Psoas muscle (tissue), 8 donors: ENCODE results near the gene SLC49A4. TPM values are rescaled to one million over a fixed set of nuclear protein-coding genes. Genes with fewer than 3 reads are reported as not detected.

Experiments
- ATAC-seq, 4 donors: fragments of 200-7000 bp; cut with Tn5 transposase; one replicate each; pipeline ENCODE4 v1.9.1; 2020; ENCODE audit warnings: moderate library complexity in 3 of 4, mild to moderate bottlenecking in 2 of 4
- DNase-seq, 2 donors: peaks; one replicate each; pipeline ENCODE4 v3.0.0-alpha.2; 2020
- H3K27ac ChIP-seq: fragments of 200-600 bp; one replicate; pipeline ENCODE4 v1.8.0; 2022
- H3K27me3 ChIP-seq, 3 donors: fragments of 200-600 bp in 1 of 3; one replicate each; pipeline versions ENCODE4 v1.6.1 to v1.8.0; 2013 to 2022; ENCODE audit warnings: low read length in 2 of 3, mild to moderate bottlenecking in 2 of 3, moderate library complexity in 1 of 3; ENCODE audit not compliant: insufficient read depth in 3 of 3
- H3K36me3 ChIP-seq, 2 donors: fragments of 200-600 bp in 1 of 2; one replicate each; pipeline versions ENCODE4 v1.6.1 to v1.8.0; 2013 to 2022; ENCODE audit warnings: low read depth in 1 of 2, mild to moderate bottlenecking in 1 of 2, moderate library complexity in 1 of 2; ENCODE audit not compliant: insufficient read depth in 1 of 2
- H3K4me1 ChIP-seq: fragments of 200-600 bp; one replicate; pipeline ENCODE4 v1.8.0; 2022
- H3K4me3 ChIP-seq: fragments of 200-600 bp; one replicate; pipeline ENCODE4 v1.8.0; 2022; ENCODE audit warnings: mild to moderate bottlenecking
- H3K9me3 ChIP-seq: fragments of 200-600 bp; one replicate; pipeline ENCODE4 v1.8.0; 2022
- CTCF ChIP-seq: fragments of 200-600 bp; IDR thresholded peaks from one replicate; pipeline ENCODE4 v1.8.0; 2022; ENCODE audit warnings: antibody characterized with exemption
- WGBS, 3 donors: extraction: QIAGEN DNeasy Blood & Tissue Kit; methylation state at CpG; one replicate each; pipeline versions ENCODE4 v1.1.6 to v1.1.7; 2013; 5-methylcytosine and 5-hydroxymethylcytosine counted together
- intact Hi-C, 2 donors: fragments of 100-400 bp; cut with DNase I; formaldehyde crosslinking; loops; one replicate each; pipeline versions ENCODE4 v1.11.0 to v1.14.2; 2022
- polyA plus RNA-seq, 3 donors: library from polyadenylated mRNA; stranded (reverse); fragments of 200-250 nt; gene quantifications; one replicate each; pipeline ENCODE4 v1.2.3, GENCODE V29; 2013
- total RNA-seq, 4 donors: library from RNA; stranded (reverse); fragmentation: NEBNext Ultra II Directional in 2 of 4; extraction: Animal tissue kit (Norgen Biotek cat#: 25700) in 2 of 4; gene quantifications; one replicate each; pipeline versions ENCODE4 v1.2.1 to v1.2.4, GENCODE V29; 2021 to 2023
- donor health status: healthy with polysubstance abuse.
- donor health status: DM: no; HTN: no; CAD: no; lungs with moderate emphysema.
- donor health status: Bipolar disorder and iron deficiency.
- donor health status: healthy.
- donor health status: DM: yes; HTN: yes; CAD: no.
- donor health status: DM: no; HTN: no; CAD: no.
- donor health status: DM: no; HTN: no; CAD: no.
- donor health status: DM: yes; HTN: yes; CAD: no.

Gene SLC49A4
- total and polyA plus RNA-seq, 7 donors = 12.5 to 44.2 (median 21.8) TPM

- Histone ChIP-seq H3K4me3 (no peak overlapping the region), H3K27ac (peak overlapping the region; percentile 84), H3K9me3 (no peaks in the 10 kb centered on the region), H3K36me3 (peaks cover 2 to 16% of the 10 kb centered on the region in 2 donors), H3K4me1 (peaks cover 49% of the 10 kb centered on the region), H3K27me3 (no peaks in the 10 kb centered on the region)
- 89 to 90% (median 89%) methylated on average over 3 of the region's 3 CpGs for WGBS, 3 donors
- no peak for TF ChIP-seq CTCF
- intact Hi-C loops = no loop called here
- DNase-seq (no peak), ATAC-seq (no peak)
These were observed 20.8 kb upstream of the SLC49A4 start for GRCh38 chr3:122773944-122774509.

- DNase-seq = no peak
- Histone ChIP-seq H3K4me3 (no peak overlapping the region), H3K4me1 (peaks cover 49% of the 10 kb centered on the region), H3K36me3 (peaks cover 2 to 16% of the 10 kb centered on the region in 2 donors), H3K27ac (peak overlapping the region; percentile 84), H3K27me3 (no peaks in the 10 kb centered on the region), H3K9me3 (no peaks in the 10 kb centered on the region)
- TF ChIP-seq CTCF = no peak
- peak; percentile 79 to 93 (median 80) for ATAC-seq
- intact Hi-C loops = no loop called here
- 83 to 97% (median 95%) methylated on average over 3 of the region's 3 CpGs for WGBS, 3 donors
These were observed 20.3 kb upstream of the SLC49A4 start for GRCh38 chr3:122774564-122774963.

- Histone ChIP-seq H3K27ac (peak overlapping the region; percentile 84), H3K9me3 (no peaks in the 10 kb centered on the region), H3K36me3 (peaks cover 2 to 6% of the 10 kb centered on the region in 2 donors), H3K27me3 (no peaks in the 10 kb centered on the region), H3K4me1 (peaks cover 33% of the 10 kb centered on the region), H3K4me3 (peak overlapping the region; percentile 42)
- ATAC-seq = peak; percentile 66 to 85 (median 80)
- no peak for TF ChIP-seq CTCF
- intact Hi-C loops = no loop called here
- 21 to 35% (median 22%) methylated on average over 5 of the region's 5 CpGs for WGBS, 3 donors
- no peak for DNase-seq
These were observed 18.0 kb upstream of the SLC49A4 start for GRCh38 chr3:122776675-122777468.

GRCh38 chr3:122777563-122777962 is 17.3 kb upstream of the SLC49A4 start:
- DNase-seq = no peak
- peaks cover 2 to 6% of the 10 kb centered on the region in 2 donors for H3K36me3 ChIP-seq
- 44 to 62% (median 60%) methylated on average over 3 of the region's 3 CpGs for WGBS, 3 donors
- peak in 1 of 4 donors; percentile 16 for ATAC-seq
- H3K27me3 ChIP-seq = no peaks in the 10 kb centered on the region
- intact Hi-C loops = no loop called here
- peak overlapping the region; percentile 84 for H3K27ac ChIP-seq
- TF ChIP-seq CTCF = no peak
- no peaks in the 10 kb centered on the region for H3K9me3 ChIP-seq
- H3K4me1 ChIP-seq = peaks cover 30% of the 10 kb centered on the region
- H3K4me3 ChIP-seq = peak overlapping the region; percentile 42
